ENCODE data around the gene CCT2.

DNA sequence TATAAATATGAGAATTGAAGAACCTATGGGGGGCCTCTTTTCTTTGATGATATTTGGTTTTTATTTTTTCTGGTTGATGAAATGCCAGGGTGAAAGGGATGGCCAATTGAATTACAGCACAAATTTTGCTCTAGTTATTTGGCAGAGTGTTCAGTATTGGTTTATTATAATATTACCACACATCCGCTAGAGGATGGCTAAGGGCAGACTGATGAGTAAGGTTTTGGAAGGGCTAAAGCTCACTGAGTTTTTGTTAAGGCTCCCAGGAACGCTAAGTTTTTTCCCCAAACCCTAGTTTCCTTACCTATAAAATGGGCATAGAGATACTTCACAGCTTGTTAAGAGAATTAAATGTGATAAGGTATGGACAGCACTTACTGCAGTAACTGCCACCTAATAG lies 59.8 kb downstream of the CCT2 start:
- TF ChIP-seq, protein P1, sequence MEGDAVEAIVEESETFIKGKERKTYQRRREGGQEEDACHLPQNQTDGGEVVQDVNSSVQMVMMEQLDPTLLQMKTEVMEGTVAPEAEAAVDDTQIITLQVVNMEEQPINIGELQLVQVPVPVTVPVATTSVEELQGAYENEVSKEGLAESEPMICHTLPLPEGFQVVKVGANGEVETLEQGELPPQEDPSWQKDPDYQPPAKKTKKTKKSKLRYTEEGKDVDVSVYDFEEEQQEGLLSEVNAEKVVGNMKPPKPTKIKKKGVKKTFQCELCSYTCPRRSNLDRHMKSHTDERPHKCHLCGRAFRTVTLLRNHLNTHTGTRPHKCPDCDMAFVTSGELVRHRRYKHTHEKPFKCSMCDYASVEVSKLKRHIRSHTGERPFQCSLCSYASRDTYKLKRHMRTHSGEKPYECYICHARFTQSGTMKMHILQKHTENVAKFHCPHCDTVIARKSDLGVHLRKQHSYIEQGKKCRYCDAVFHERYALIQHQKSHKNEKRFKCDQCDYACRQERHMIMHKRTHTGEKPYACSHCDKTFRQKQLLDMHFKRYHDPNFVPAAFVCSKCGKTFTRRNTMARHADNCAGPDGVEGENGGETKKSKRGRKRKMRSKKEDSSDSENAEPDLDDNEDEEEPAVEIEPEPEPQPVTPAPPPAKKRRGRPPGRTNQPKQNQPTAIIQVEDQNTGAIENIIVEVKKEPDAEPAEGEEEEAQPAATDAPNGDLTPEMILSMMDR (IDR thresholded peaks at IDR 0.05 in 8 of 11, conservative IDR thresholded peaks at IDR 0.05 in 3 of 11) = no peak
- no peak for TF ChIP-seq POLR2AphosphoS5 (IDR thresholded peaks at IDR 0.05)

Data from spleen (tissue), 7 donors.